ENCODE results near the gene TIMP3.

DNA sequence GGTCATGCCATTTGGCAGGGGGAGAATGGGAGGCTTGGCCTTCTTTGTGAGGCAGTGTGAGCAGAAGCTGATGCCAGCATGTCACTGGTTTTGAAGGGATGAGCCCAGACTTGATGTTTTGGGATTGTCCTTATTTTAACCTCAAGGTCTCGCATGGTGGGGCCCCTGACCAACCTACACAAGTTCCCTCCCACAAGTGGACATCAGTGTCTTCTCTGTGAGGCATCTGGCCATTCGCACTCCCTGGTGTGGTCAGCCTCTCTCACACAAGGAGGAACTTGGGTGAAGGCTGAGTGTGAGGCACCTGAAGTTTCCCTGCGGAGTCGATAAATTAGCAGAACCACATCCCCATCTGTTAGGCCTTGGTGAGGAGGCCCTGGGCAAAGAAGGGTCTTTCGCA is 59.8 kb downstream of the TIMP3 start:
- TF ChIP-seq, protein P1, sequence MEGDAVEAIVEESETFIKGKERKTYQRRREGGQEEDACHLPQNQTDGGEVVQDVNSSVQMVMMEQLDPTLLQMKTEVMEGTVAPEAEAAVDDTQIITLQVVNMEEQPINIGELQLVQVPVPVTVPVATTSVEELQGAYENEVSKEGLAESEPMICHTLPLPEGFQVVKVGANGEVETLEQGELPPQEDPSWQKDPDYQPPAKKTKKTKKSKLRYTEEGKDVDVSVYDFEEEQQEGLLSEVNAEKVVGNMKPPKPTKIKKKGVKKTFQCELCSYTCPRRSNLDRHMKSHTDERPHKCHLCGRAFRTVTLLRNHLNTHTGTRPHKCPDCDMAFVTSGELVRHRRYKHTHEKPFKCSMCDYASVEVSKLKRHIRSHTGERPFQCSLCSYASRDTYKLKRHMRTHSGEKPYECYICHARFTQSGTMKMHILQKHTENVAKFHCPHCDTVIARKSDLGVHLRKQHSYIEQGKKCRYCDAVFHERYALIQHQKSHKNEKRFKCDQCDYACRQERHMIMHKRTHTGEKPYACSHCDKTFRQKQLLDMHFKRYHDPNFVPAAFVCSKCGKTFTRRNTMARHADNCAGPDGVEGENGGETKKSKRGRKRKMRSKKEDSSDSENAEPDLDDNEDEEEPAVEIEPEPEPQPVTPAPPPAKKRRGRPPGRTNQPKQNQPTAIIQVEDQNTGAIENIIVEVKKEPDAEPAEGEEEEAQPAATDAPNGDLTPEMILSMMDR (IDR thresholded peaks at IDR 0.05), result no peak
- no peak for TF ChIP-seq POLR2A (IDR thresholded peaks at IDR 0.05)

Data from lower leg skin (tissue), 3 donors.